Measurements from ENCODE around the gene BCL2L2. TPM values are rescaled to one million over a fixed set of nuclear protein-coding genes. Genes with fewer than 3 reads are reported as not detected.

The BCL2L2 gene
- total and polyA plus RNA-seq, 2 of the 8 experiments (the other 6 are each of a cell fraction or from before 2014, with no cell fraction given), result 9.3 to 13.8 TPM

DNA sequence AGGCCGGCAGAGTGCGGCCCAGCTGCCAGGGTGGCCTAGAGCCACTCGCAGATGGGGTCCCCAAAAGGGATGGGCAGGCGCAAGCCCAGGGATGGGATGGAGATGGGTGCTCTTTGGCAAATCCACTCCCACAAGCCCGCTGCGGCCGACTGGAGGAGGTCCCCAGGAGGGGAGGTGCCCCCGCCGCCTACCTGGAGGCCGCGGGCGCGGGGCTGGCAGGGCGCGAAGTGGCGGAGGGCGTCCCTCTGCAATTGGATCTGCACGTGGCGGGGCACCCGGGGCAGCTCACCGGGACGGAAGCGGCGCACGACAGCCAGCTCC is 4.7 kb upstream of the BCL2L2 start:
- no peak overlapping the region for H3K23ac ChIP-seq (ENCODE audit: insufficient read length)
- peak overlapping the region; percentile 57 for H4K5ac ChIP-seq (ENCODE audit: insufficient read length, low read depth, low read length)
- no peak overlapping the region for H2BK15ac ChIP-seq (ENCODE audit: low read length)
- peak overlapping the region; percentile 47; the same call in 1 of the 2 replicates for H2AFZ ChIP-seq (ENCODE audit: low read length)
- peak overlapping the region; percentile 65; the same call in 1 of the 2 replicates for H3K27ac ChIP-seq (ENCODE audit: low read depth, low read length)
- H3K27me3 ChIP-seq (replicated peaks in 1 of 4; ENCODE audit: control insufficient read depth in 3 of 4, extremely low read depth in 1 of 4, insufficient read depth in 3 of 4, low read length in 3 of 4), result peaks cover 5 to 38% (median 29%) of the 10 kb centered on the region in 4 experiments
- H2BK5ac ChIP-seq (ENCODE audit: low read depth, low read length), result peak overlapping the region; percentile 83; the same call in 1 of the 2 replicates
- no peaks in the 10 kb centered on the region for H3K79me2 ChIP-seq (ENCODE audit: control insufficient read depth in 1 of 2, insufficient read depth in 2 of 2, low read length in 2 of 2)
- peak overlapping the region; percentile 78 for H3K18ac ChIP-seq (ENCODE audit: extremely low read depth, low read length)
- POLR2A ChIA-PET (ENCODE audit: partially characterized antibody), result interaction anchor here (0.8 to 4.7 kb wide), 14 partner anchors 8 to 295 kb away, joined by 3 to 35 read pairs (median 4); partner anchors contain the start of genes HOMEZ, PABPN1 and SLC22A17
- peak overlapping the region; percentile 56 for H4K91ac ChIP-seq (replicated peaks; ENCODE audit: insufficient read length, low read length)
- no peak overlapping the region for H2BK12ac ChIP-seq (ENCODE audit: low read depth, low read length)
- H2BK120ac ChIP-seq (replicated peaks; ENCODE audit: low read depth, low read length), result no peak overlapping the region
- H3K14ac ChIP-seq (ENCODE audit: insufficient read length), result no peak overlapping the region
- FAIRE-seq (no peak), DNase-seq (ENCODE audit: low read depth in 1 of 2, low spot score in 2 of 2) (no peak)
- no peak overlapping the region for H2BK20ac ChIP-seq (ENCODE audit: low read length)
- H3K4me2 ChIP-seq (ENCODE audit: insufficient read depth in 1 of 2, low read depth in 2 of 2, low read length in 2 of 2), result peak overlapping the region; percentile 91 to 99
- no peaks in the 10 kb centered on the region for H3K9me3 ChIP-seq (ENCODE audit: insufficient read depth in 2 of 2, low read depth in 1 of 2, low read length in 1 of 2)
- no peaks in the 10 kb centered on the region for H3K79me1 ChIP-seq (ENCODE audit: low read depth, low read length)
- H3K36me3 ChIP-seq (ENCODE audit: control insufficient read depth in 2 of 4, insufficient read depth in 4 of 4, low read length in 3 of 4), result no peaks in the 10 kb centered on the region
- H4K20me1 ChIP-seq (replicated peaks in 1 of 2; ENCODE audit: control insufficient read depth in 1 of 2, insufficient read depth in 2 of 2, low read length in 2 of 2), result peaks cover 1 to 4% of the 10 kb centered on the region in 2 experiments
- H3K4me3 ChIP-seq (ENCODE audit: extremely low read depth in 1 of 4, insufficient read depth in 2 of 4, low read depth in 3 of 4, low read length in 4 of 4), result peak overlapping the region; percentile 56 to 93 (median 73)
- H3K9ac ChIP-seq (replicated peaks in 1 of 4; ENCODE audit: extremely low read depth in 1 of 4, low read depth in 3 of 4, low read length in 3 of 4), result peak overlapping the region in 2 of 4 experiments; percentile 51 to 66; a peak in 4 of 7 replicates
- WGBS, 2 experiments (ENCODE audit: extremely low coverage in 1 of 2, insufficient coverage in 1 of 2, insufficient read length in 1 of 2, insufficient replicate concordance in 2 of 2, low coverage in 1 of 2, low lambda C conversion rate in 2 of 2, missing lambda C conversion rate in 1 of 2), result 0% methylated on average over 20 of the region's 25 CpGs; no CpG with 5 or more reads in 1 of the 2 experiments
- H3K4ac ChIP-seq (replicated peaks; ENCODE audit: insufficient read length, low read depth, low read length), result no peak overlapping the region
- H4K8ac ChIP-seq (ENCODE audit: extremely low read depth, insufficient read depth, low read length), result peak overlapping the region; percentile 62; the same call in 1 of the 2 replicates
- peaks cover 0 to 7% (median 1%) of the 10 kb centered on the region in 4 experiments; a peak in 4 of 7 replicates for H3K4me1 ChIP-seq (replicated peaks in 1 of 4; ENCODE audit: control insufficient read depth in 3 of 4, insufficient read depth in 4 of 4, low read length in 3 of 4)
- peaks cover 17% of the 10 kb centered on the region for H3K23me2 ChIP-seq (ENCODE audit: low read depth, low read length)
- no peak overlapping the region for H2AK5ac ChIP-seq (ENCODE audit: low read depth, low read length)
- CTCF ChIA-PET (ENCODE audit: partially characterized antibody), result interaction anchor here (0.9 to 2.4 kb wide), 9 partner anchors 22 to 258 kb away, joined by 3 to 9 read pairs (median 4); no protein-coding TSS in a partner anchor
- H3K56ac ChIP-seq (replicated peaks; ENCODE audit: insufficient read length, low read depth, low read length), result peak overlapping the region; percentile 64
- TF ChIP-seq SRF (IDR thresholded peaks at IDR 0.05; ENCODE audit: low read depth, low read length), result no peak
- TF ChIP-seq BACH1 (IDR thresholded peaks at IDR 0.05; ENCODE audit: low read length), result no peak
- TF ChIP-seq, protein P1, sequence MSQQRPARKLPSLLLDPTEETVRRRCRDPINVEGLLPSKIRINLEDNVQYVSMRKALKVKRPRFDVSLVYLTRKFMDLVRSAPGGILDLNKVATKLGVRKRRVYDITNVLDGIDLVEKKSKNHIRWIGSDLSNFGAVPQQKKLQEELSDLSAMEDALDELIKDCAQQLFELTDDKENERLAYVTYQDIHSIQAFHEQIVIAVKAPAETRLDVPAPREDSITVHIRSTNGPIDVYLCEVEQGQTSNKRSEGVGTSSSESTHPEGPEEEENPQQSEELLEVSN (IDR thresholded peaks at IDR 0.05), result peak; percentile 88
- no peak for TF ChIP-seq BCL11A (IDR thresholded peaks at IDR 0.05; ENCODE audit: low read depth in 2 of 2, low read length in 2 of 2)
- no peak for TF ChIP-seq RFX5 (IDR thresholded peaks at IDR 0.05; ENCODE audit: borderline replicate concordance, low read depth, low read length)
- no peak for TF ChIP-seq TEAD4 (IDR thresholded peaks at IDR 0.05; ENCODE audit: low read depth, low read length)
- no peak for TF ChIP-seq JUND (IDR thresholded peaks at IDR 0.05; ENCODE audit: low read length)
- no peak for TF ChIP-seq CHD1 (IDR thresholded peaks at IDR 0.05; ENCODE audit: low read depth, low read length)
- peak in 1 of 2 experiments; percentile 86; a peak in 2 of 3 replicates for TF ChIP-seq POLR2A (IDR thresholded peaks at IDR 0.05; ENCODE audit: control extremely low read depth in 1 of 2, low read depth in 2 of 2, low read length in 2 of 2)
- no peak for TF ChIP-seq KDM5A (IDR thresholded peaks at IDR 0.05; ENCODE audit: low read length)
- no peak for TF ChIP-seq SP1 (IDR thresholded peaks at IDR 0.05; ENCODE audit: low read depth, low read length)
- peak; percentile 71; the same call in 1 of the 2 replicates for TF ChIP-seq POLR2AphosphoS5 (IDR thresholded peaks at IDR 0.05; ENCODE audit: low read depth, low read length)
- TF ChIP-seq, protein P2, sequence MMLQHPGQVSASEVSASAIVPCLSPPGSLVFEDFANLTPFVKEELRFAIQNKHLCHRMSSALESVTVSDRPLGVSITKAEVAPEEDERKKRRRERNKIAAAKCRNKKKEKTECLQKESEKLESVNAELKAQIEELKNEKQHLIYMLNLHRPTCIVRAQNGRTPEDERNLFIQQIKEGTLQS (IDR thresholded peaks at IDR 0.05; ENCODE audit: insufficient read depth, low read depth, low read length), result no peak

Data from H1 (cell line).